GM12878 (cell line): Measurements from ENCODE around the gene C1GALT1. TPM values are rescaled to one million over a fixed set of nuclear protein-coding genes. Genes with fewer than 3 reads are reported as not detected.

Experiments
- ATAC-seq: fragments of 200-7000 bp; cut with Tn5 transposase; 3 replicates; pipeline ENCODE4 v1.9.1; 2020; ENCODE audit warnings: mild to moderate bottlenecking, moderate library complexity
- BruUV-seq: library from RNA; stranded (reverse); fragments of 400-500 nt; replicated peaks from 2 replicates; lab custom pipeline; 2021; lab: Mats Ljungman, UMichigan
- CTCF ChIA-PET: fragments of 300-600 bp; sonication (Branson Sonifier 250); formaldehyde crosslinking; extraction: SDS; loops from one replicate; lab custom pipeline; 2021; ENCODE audit warnings: inconsistent platforms; lab: Yijun Ruan, JAX
- POLR2A ChIA-PET: fragments of 350-600 bp; formaldehyde crosslinking; extraction: SDS; loops from one replicate; lab custom pipeline; 2021; ENCODE audit warnings: inconsistent platforms; lab: Charles Lee
- RAD21 ChIA-PET: fragments of 300-600 bp; sonication (Branson Sonifier 250); formaldehyde crosslinking; loops from one replicate; lab custom pipeline; 2023; ENCODE audit warnings: antibody characterized with exemption; ENCODE audit not compliant: unreplicated experiment; lab: Charles Lee
- SMC1A ChIA-PET: fragments of 300-600 bp; sonication (Branson Sonifier 250); formaldehyde crosslinking; loops from one replicate; lab custom pipeline; 2023; ENCODE audit not compliant: unreplicated experiment, uncharacterized antibody; lab: Charles Lee
- DNase-seq: peaks from one replicate; pipeline ENCODE4 v3.0.0-alpha.2; 2011; ENCODE audit warnings: low read depth, low spot score
- FAIRE-seq: peaks from 3 replicates; lab custom pipeline; 2011; peaks lifted over from hg19 to GRCh38; lab: Jason Lieb, UNC
- H2AFZ ChIP-seq: 2 replicates; pipeline ENCODE4 v1.6.0; 2011; ENCODE audit warnings: low read depth, low read length, control low read depth; ENCODE audit not compliant: control insufficient read depth
- H3K27ac ChIP-seq: 2 replicates; pipeline ENCODE4 v1.5.1; 2011; ENCODE audit warnings: control low read depth; ENCODE audit not compliant: control insufficient read depth, insufficient read depth
- H3K27me3 ChIP-seq, 2 experiments: replicated peaks in 1 of 2; 2 replicates each; pipeline versions ENCODE4 v1.6.0 to v1.6.1; 2011; ENCODE audit warnings: low read length in 1 of 2; ENCODE audit not compliant: control insufficient read depth in 2 of 2, insufficient read depth in 2 of 2
- H3K36me3 ChIP-seq, 2 experiments: 2 replicates each; pipeline ENCODE4 v1.5.1; 2011; ENCODE audit warnings: low read length in 1 of 2; ENCODE audit not compliant: control insufficient read depth in 2 of 2, insufficient read depth in 2 of 2
- H3K4me1 ChIP-seq: 2 replicates; pipeline ENCODE4 v1.6.1; 2011; ENCODE audit warnings: mild to moderate bottlenecking, low read length, moderate library complexity, mixed read lengths; ENCODE audit not compliant: control insufficient read depth, insufficient read depth
- H3K4me2 ChIP-seq: 2 replicates; pipeline ENCODE4 v1.6.0; 2011; ENCODE audit warnings: control low read depth; ENCODE audit not compliant: control insufficient read depth, insufficient read depth
- H3K4me3 ChIP-seq: fragments of 200-600 bp; sonication (generic); 2 replicates; pipeline ENCODE4 v1.5.1; 2016
- H3K79me2 ChIP-seq: 2 replicates; pipeline ENCODE4 v1.6.0; 2011; ENCODE audit warnings: low read length; ENCODE audit not compliant: control insufficient read depth, insufficient read depth
- H3K9ac ChIP-seq: 2 replicates; pipeline ENCODE4 v1.8.0; 2011; ENCODE audit warnings: low read length, control low read depth, mixed read lengths; ENCODE audit not compliant: control insufficient read depth, insufficient read depth
- H3K9me3 ChIP-seq: replicated peaks from 3 replicates; pipeline ENCODE4 v1.5.1; 2011; ENCODE audit warnings: mild to moderate bottlenecking, low read length; ENCODE audit not compliant: control insufficient read depth, insufficient read depth
- H4K20me1 ChIP-seq: 2 replicates; pipeline ENCODE4 v1.6.0; 2011; ENCODE audit not compliant: control insufficient read depth, insufficient read depth
- EGR1 ChIP-seq, 2 experiments: IDR thresholded peaks; 1 replicate in 1 of 2; 2 replicates in 1 of 2; pipeline ENCODE4 v1.6.1; 2011 to 2012; ENCODE audit warnings: low read depth in 2 of 2, low read length in 2 of 2, borderline replicate concordance in 1 of 2, mild to moderate bottlenecking in 1 of 2, moderate library complexity in 1 of 2
- EP300 ChIP-seq, 2 experiments: fragments of 150-350 bp in 1 of 2; IDR thresholded peaks; 2 replicates each; pipeline ENCODE4 v1.6.1; 2011 to 2012; ENCODE audit warnings: low read depth in 2 of 2, low read length in 2 of 2, borderline replicate concordance in 1 of 2, improper control_type of control experiment in 1 of 2, inconsistent platforms in 1 of 2; ENCODE audit not compliant: control insufficient read depth in 1 of 2
- MXI1 ChIP-seq: fragments of 150-350 bp; IDR thresholded peaks from 2 replicates; pipeline ENCODE4 v1.6.1; 2011; ENCODE audit warnings: low read depth, mild to moderate bottlenecking, inconsistent platforms, low read length, improper control_type of control experiment
- MYC ChIP-seq: IDR thresholded peaks from 2 replicates; pipeline ENCODE4 v1.6.1; 2011; ENCODE audit warnings: mild to moderate bottlenecking, low read length, moderate library complexity, inconsistent platforms; ENCODE audit not compliant: insufficient read depth, insufficient replicate concordance, insufficient read length, severe bottlenecking
- NR2C1 ChIP-seq: fragments of 450-650 bp; IDR thresholded peaks from 2 replicates; pipeline ENCODE4 v1.6.1; 2017; ENCODE audit warnings: antibody characterized with exemption, mild to moderate bottlenecking, moderate library complexity
- POLR2AphosphoS2 ChIP-seq: IDR thresholded peaks from 2 replicates; pipeline ENCODE4 v1.6.1; 2011; ENCODE audit warnings: low read depth, mild to moderate bottlenecking, low read length, improper control_type of control experiment, moderate library complexity
- WRNIP1 ChIP-seq: IDR thresholded peaks from 2 replicates; pipeline ENCODE4 v1.6.1; 2011; ENCODE audit warnings: low read depth, low read length, improper control_type of control experiment, borderline replicate concordance
- ZSCAN29 ChIP-seq: fragments of 450-650 bp; IDR thresholded peaks from 2 replicates; pipeline ENCODE4 v1.6.1; 2017; ENCODE audit warnings: mild to moderate bottlenecking, moderate library complexity
- WGBS: methylation state at CpG from one replicate; pipeline ENCODE4 v1.1.6; 2016; ENCODE audit warnings: low lambda C conversion rate; ENCODE audit not compliant: insufficient replicate concordance, insufficient coverage; ENCODE audit errors: missing lambda C conversion rate; 5-methylcytosine and 5-hydroxymethylcytosine counted together
- in situ Hi-C: fragments of 300-500 bp; cut with MboI; formaldehyde crosslinking; loops from 9 replicates; pipeline ENCODE4 v1.14.3; 2018; ENCODE audit warnings: mixed read lengths
- intact Hi-C: fragments of 100-400 bp; cut with micrococcal nuclease; formaldehyde crosslinking; loops from one replicate; pipeline ENCODE4 v1.14.2; 2022; ENCODE audit not compliant: unreplicated experiment
- polyA plus RNA-seq, 11 experiments: library from polyadenylated mRNA; depleted of rRNA in 4 of 11; unstranded in 6 of 11; stranded (reverse) in 5 of 11; fragments of >200 nt; fragmentation: Nextera tagmentation in 4 of 11; fragmentation: Illumina TruSeq in 1 of 11; extraction: Ambion mirVana in 4 of 11; extraction: Trizol in 1 of 11; gene quantifications; 1 replicate in 1 of 11; 2 replicates in 10 of 11; pipeline versions ENCODE4 v1.2.1 to v1.2.3, GENCODE V29; 2011 to 2016; ENCODE audit warnings: inconsistent platforms in 2 of 11, missing spikeins in 2 of 11, low read depth in 1 of 11
- total RNA-seq, 4 experiments: library from RNA; depleted of rRNA in 3 of 4; stranded (reverse); fragments of >200 nt in 3 of 4; fragmentation: Illumina TruSeq in 1 of 4; extraction: Trizol in 1 of 4; gene quantifications; 2 replicates each; pipeline versions ENCODE4 v1.2.1 to v1.2.3, GENCODE V29; 2013 to 2021
- TF ChIP-seq, protein P1 (sequence below): fragments of 450-650 bp; formaldehyde crosslinking; IDR thresholded peaks from 2 replicates; pipeline ENCODE4 v1.4.0; 2020; ENCODE audit warnings: mild to moderate bottlenecking, moderate library complexity

C1GALT1 gene
- total and polyA plus RNA-seq, 10 of the 15 experiments (the other 5 are each of a cell fraction or from before 2014, with no cell fraction given): 1.6 to 25.0 (median 8.5) TPM

DNA sequence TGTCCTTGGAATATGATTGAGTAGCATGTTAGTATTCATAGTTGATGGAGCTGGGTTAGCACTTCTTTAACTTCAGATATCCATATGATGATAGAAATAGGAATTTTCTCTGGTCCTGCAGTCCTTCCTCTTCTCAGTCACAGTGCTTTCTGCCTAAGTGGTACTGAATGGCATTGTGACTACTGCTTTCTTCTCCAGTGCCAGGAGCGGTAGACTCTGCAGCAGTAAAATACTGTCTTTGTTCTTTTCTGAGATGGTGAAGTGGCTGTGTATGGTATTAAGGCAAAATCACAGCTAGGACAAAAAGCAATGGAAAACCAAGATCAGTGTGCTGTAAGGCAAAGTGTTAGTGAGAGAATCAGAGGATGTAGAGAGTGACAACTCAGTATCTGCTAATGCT, 46.6 kb downstream of the C1GALT1 start:
- in situ Hi-C loops: no loop called here
- FAIRE-seq (no peak), ATAC-seq (no peak), DNase-seq (no peak)
- RAD21 ChIA-PET: no interaction called here
- H3K36me3 ChIP-seq: no peaks in the 10 kb centered on the region
- POLR2A ChIA-PET: no interaction called here
- no peaks in the 10 kb centered on the region; the same call in 1 of the 2 replicates for H3K79me2 ChIP-seq
- no TSS peak for BruUV-seq
- no peak overlapping the region for H3K9ac ChIP-seq
- H2AFZ ChIP-seq: no peak overlapping the region
- H4K20me1 ChIP-seq: no peaks in the 10 kb centered on the region
- no peak overlapping the region for H3K4me3 ChIP-seq
- H3K9me3 ChIP-seq: 0 out of 3 replicates have a peak, but pooled peaks cover 2% of the 10 kb centered on the region
- CTCF ChIA-PET: interaction anchor here (1.0 to 1.2 kb wide), 2 partner anchors 47 to 74 kb away, joined by 3 read pairs; partner anchors contain the start of gene C1GALT1
- no peaks in the 10 kb centered on the region for H3K27me3 ChIP-seq
- intact Hi-C loops: no loop called here
- H3K4me1 ChIP-seq: no peaks in the 10 kb centered on the region
- WGBS: 91% methylated on average over 1 of the region's 1 CpG
- SMC1A ChIA-PET: interaction anchor here (1.1 to 2.1 kb wide), 2 partner anchors 14 to 47 kb away, joined by 3 to 6 read pairs; partner anchors contain the start of gene C1GALT1
- no peak overlapping the region for H3K27ac ChIP-seq
- H3K4me2 ChIP-seq: no peak overlapping the region
- TF ChIP-seq MYC (no peak), EP300 (IDR thresholded peaks at IDR 0.05; ENCODE audit: borderline replicate concordance in 1 of 2, control insufficient read depth in 1 of 2, low read depth in 2 of 2, low read length in 2 of 2) (no peak), MXI1 (no peak), WRNIP1 (no peak), ZSCAN29 (no peak), POLR2AphosphoS2 (no peak), EGR1 (IDR thresholded peaks at IDR 0.05; ENCODE audit: borderline replicate concordance in 1 of 2, low read depth in 2 of 2, low read length in 2 of 2) (no peak), NR2C1 (no peak)
- TF ChIP-seq, protein P1, sequence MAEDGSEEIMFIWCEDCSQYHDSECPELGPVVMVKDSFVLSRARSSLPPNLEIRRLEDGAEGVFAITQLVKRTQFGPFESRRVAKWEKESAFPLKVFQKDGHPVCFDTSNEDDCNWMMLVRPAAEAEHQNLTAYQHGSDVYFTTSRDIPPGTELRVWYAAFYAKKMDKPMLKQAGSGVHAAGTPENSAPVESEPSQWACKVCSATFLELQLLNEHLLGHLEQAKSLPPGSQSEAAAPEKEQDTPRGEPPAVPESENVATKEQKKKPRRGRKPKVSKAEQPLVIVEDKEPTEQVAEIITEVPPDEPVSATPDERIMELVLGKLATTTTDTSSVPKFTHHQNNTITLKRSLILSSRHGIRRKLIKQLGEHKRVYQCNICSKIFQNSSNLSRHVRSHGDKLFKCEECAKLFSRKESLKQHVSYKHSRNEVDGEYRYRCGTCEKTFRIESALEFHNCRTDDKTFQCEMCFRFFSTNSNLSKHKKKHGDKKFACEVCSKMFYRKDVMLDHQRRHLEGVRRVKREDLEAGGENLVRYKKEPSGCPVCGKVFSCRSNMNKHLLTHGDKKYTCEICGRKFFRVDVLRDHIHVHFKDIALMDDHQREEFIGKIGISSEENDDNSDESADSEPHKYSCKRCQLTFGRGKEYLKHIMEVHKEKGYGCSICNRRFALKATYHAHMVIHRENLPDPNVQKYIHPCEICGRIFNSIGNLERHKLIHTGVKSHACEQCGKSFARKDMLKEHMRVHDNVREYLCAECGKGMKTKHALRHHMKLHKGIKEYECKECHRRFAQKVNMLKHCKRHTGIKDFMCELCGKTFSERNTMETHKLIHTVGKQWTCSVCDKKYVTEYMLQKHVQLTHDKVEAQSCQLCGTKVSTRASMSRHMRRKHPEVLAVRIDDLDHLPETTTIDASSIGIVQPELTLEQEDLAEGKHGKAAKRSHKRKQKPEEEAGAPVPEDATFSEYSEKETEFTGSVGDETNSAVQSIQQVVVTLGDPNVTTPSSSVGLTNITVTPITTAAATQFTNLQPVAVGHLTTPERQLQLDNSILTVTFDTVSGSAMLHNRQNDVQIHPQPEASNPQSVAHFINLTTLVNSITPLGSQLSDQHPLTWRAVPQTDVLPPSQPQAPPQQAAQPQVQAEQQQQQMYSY: no peak
